Measurements from ENCODE around the gene PADI1. TPM values are rescaled to one million over a fixed set of nuclear protein-coding genes. Genes with fewer than 3 reads are reported as not detected.
A peak's percentile ranks its signal among the peaks of the same experiment; 100 is the strongest.

PADI1 gene
- total and polyA plus RNA-seq, 12 donors = 0.06 to 0.10 (median 0.08) TPM; not detected in 9

DNA sequence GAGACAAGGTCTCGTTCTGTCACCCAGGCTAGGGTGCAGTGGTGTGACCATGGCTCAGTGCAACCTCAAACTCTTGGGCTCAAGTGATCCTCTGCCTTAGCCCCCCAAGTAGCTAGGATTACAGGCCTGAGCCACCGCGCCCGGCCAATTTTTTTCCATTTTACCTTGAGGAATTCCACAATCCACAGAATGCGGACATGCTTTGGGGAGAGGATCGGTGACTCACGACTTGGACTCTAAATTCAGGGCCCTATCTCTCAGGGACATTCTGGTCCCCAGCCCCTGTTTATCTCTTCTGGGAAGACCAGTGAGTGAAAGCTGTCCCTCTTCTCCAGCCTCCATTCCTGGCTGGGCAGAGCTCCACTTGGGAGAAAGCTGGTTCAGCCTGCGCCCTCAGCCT is 5.2 kb downstream of the PADI1 start:
- no peaks in the 10 kb centered on the region for H3K36me3 ChIP-seq (replicated peaks in 1 of 2)
- peak in 6 of 7 donors; percentile 32 to 52 (median 37) for DNase-seq
- no peaks in the 10 kb centered on the region for H3K4me1 ChIP-seq (replicated peaks in 1 of 2)
- H3K4me3 ChIP-seq = no peak overlapping the region
- H3K27ac ChIP-seq = no peak overlapping the region
- intact Hi-C loops (cut with DNase I) = no loop called here
- TF ChIP-seq POLR2A (IDR thresholded peaks at IDR 0.05) (no peak), CTCF (IDR thresholded peaks at IDR 0.05) (no peak)
- peaks cover 25% of the 10 kb centered on the region for H3K27me3 ChIP-seq
- no peaks in the 10 kb centered on the region for H3K9me3 ChIP-seq (replicated peaks in 1 of 3)
- WGBS, 4 donors = 55 to 69% (median 63%) methylated on average over 7 to 8 of the region's 8 CpGs

GRCh38 chr1:17211377-17211776 is 6.4 kb downstream of the PADI1 start:
- intact Hi-C loops (cut with DNase I) = no loop called here
- H3K4me3 ChIP-seq = no peak overlapping the region
- no peak overlapping the region for H3K27ac ChIP-seq
- no peaks in the 10 kb centered on the region for H3K36me3 ChIP-seq (replicated peaks in 1 of 2)
- WGBS, 4 donors = 85 to 94% (median 89%) methylated on average over 5 of the region's 5 CpGs
- H3K9me3 ChIP-seq (replicated peaks in 1 of 3) = no peaks in the 10 kb centered on the region
- peaks cover 25% of the 10 kb centered on the region for H3K27me3 ChIP-seq
- TF ChIP-seq POLR2A (IDR thresholded peaks at IDR 0.05) (no peak), CTCF (IDR thresholded peaks at IDR 0.05) (no peak)
- H3K4me1 ChIP-seq (replicated peaks in 1 of 2) = no peaks in the 10 kb centered on the region
- no peak for DNase-seq

DNA sequence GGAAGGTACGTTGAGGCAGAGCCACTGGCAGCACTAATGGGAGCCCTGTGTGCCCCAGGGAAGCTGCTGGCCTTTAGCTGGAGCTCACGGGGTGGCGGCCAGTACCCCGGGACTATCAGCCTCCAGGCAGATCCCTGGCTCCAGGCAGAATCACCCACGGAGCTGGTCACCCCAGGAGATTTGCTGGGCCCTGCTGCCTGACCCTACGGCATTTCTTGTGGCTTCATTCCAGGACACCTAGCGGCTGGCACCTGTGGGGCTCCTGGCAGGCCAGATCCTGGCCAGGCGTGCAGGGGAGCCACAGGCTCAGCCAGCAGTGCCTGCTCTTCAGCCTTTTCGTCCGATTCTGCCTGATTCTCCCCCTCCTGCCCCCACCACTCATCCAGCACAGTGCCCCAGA is 7.1 kb downstream of the PADI1 start:
- H3K9me3 ChIP-seq (replicated peaks in 1 of 3) = no peaks in the 10 kb centered on the region
- DNase-seq = no peak
- no peaks in the 10 kb centered on the region for H3K36me3 ChIP-seq (replicated peaks in 1 of 2)
- intact Hi-C loops (cut with DNase I) = no loop called here
- no peaks in the 10 kb centered on the region for H3K4me1 ChIP-seq (replicated peaks in 1 of 2)
- H3K27ac ChIP-seq = no peak overlapping the region
- H3K4me3 ChIP-seq = no peak overlapping the region
- TF ChIP-seq POLR2A (IDR thresholded peaks at IDR 0.05) = no peak
- no peak for TF ChIP-seq CTCF (IDR thresholded peaks at IDR 0.05)
- 57 to 76% (median 70%) methylated on average over 4 to 10 of the region's 10 CpGs for WGBS, 4 donors
- H3K27me3 ChIP-seq = peaks cover 25% of the 10 kb centered on the region

DNA sequence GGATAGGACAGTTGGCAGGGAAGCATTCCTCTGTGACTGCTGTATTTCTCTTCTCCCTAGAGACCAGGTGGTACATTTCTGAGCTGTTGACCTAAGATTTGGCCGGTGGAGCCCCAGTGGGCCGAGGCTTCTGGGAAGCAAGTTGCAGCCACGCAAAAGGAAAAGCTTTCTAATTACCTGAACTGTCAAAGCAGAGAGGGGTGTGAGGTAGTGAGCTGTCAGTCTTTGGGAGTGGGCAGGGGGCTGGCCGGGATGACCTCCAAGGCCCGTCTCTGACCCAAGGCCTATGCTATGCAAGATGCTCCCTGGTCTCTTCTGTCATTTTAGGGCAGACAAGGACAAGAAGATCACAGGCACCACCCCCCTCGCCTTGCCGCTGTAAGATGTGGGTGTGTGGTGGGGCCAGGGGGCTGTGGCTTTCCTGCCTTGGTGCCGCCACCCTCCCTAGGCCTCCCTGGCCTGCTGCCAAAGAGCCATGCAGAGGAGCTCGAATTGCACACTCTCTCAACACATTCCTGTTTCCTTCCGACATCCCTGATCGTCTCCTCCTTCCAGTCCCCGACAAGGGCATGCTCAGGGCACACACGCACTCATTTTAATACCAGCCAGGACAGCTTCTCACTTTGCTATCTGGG is 7.7 kb downstream of the PADI1 start:
- TF ChIP-seq CTCF (IDR thresholded peaks at IDR 0.05) = no peak
- Histone ChIP-seq H3K4me1 (replicated peaks in 1 of 2) (no peaks in the 10 kb centered on the region), H3K9me3 (replicated peaks in 1 of 3) (no peaks in the 10 kb centered on the region), H3K27me3 (peaks cover 25% of the 10 kb centered on the region), H3K4me3 (no peak overlapping the region), H3K36me3 (replicated peaks in 1 of 2) (no peaks in the 10 kb centered on the region), H3K27ac (no peak overlapping the region)
- 46 to 52% (median 50%) methylated on average over 11 to 13 of the region's 13 CpGs for WGBS, 4 donors
- intact Hi-C loops (cut with DNase I) = no loop called here
- peak in 2 of 7 donors; percentile 6 to 19 for DNase-seq

Data from adrenal gland (tissue), 12 donors.